ENCODE data around the gene SWI5.

- no peak for TF ChIP-seq POLR2A (IDR thresholded peaks at IDR 0.05)
- no peak for TF ChIP-seq CTCF (IDR thresholded peaks at IDR 0.05)
- TF ChIP-seq POLR2AphosphoS5 (IDR thresholded peaks at IDR 0.05) = no peak
- TF ChIP-seq EP300 (IDR thresholded peaks at IDR 0.05) = no peak
These were observed 17.8 kb upstream of the SWI5 start for GRCh38 chr9:128258326-128258725.
